Measurements from ENCODE around the gene TOPORS. TPM values are rescaled to one million over a fixed set of nuclear protein-coding genes. Genes with fewer than 3 reads are reported as not detected.
A peak's percentile ranks its signal among the peaks of the same experiment; 100 is the strongest.

TOPORS gene
- total RNA-seq, 2 experiments from 2014 or later, result 11.9 to 12.0 TPM

DNA sequence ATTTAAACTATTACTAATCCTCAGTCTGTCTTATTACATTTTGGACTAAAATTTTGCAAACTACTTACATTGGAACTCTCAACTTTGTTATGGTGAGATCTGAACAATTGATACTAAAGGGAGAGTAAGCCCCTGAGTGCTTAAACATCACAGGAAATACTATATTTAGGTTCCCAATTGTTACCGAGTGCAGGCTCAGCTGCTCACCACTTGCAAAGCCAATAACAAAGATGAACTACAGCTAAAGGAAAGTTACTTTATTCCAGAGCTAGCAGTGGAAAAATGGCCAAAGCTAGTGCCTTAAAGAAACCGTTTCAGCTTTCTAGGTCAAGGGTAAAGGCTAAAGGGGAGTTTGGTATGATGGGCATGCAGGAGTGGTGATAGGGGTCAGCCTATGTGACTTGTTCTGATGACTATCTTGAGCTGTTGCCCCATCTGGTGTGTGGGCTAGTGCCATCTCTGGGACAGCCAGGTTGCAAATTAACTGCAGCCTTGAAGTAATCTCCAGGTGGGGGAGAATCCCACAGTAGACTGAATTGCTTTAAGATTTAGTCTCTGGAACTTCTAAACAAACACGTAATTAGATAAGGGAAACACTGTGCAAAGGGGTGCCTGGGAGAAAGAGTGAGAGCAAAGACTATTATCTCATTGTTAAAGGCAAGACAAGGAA, 28.4 kb upstream of the TOPORS start:
- ATAC-seq (peak; percentile 23), DNase-seq (no peak)
- Mint-ChIP-seq H3K27me3 (ENCODE audit: low read depth) (peaks cover 14% of the 10 kb centered on the region), H3K36me3 (ENCODE audit: low read depth) (no peaks in the 10 kb centered on the region), H3K4me1 (ENCODE audit: low read depth) (peaks cover 2% of the 10 kb centered on the region), H3K27ac (no peak overlapping the region), H3K9me3 (ENCODE audit: insufficient read depth) (no peaks in the 10 kb centered on the region), H3K4me3 (no peak overlapping the region)
- ChIA-PET CTCF (interaction anchor here (0.6 to 12.1 kb wide), 35 partner anchors 8 to 444 kb away, joined by 3 to 608 read pairs (median 5); partner anchors contain the start of genes ACO1, DNAJA1, NDUFB6 and RIGI), POLR2A (interaction anchor here (1.2 to 1.6 kb wide), 2 partner anchors 197 to 202 kb away, joined by 3 to 6 read pairs; no protein-coding TSS in a partner anchor)

DNA sequence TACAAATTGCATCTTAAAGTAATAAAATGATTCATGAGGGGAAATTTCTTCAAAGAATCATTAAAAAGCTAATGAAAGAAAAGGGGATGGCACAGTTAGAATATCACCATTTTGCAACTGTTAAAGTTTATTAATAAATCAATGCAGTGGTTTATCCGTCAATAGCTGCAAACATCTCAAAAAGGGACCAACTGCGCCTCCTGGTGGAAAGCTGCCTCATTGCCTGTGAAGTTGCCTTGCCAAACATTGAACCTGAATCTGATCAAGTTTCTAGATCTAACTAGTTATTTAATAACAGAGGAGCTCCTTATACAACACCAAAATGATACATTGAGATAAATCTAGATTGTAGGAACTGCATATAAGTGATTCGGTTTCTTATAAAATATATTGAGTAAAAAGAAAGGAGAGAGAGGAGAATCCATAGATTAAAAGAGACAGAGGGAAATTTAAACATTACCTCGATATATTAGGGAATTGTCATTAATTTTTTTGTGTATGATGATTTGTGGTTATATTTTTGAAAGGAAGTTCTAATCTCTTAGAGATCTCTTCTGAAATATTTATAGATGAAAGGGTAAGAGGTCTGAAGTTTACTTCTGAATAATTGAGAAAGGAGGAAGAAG, 27.4 kb upstream of the TOPORS start:
- ChIA-PET POLR2A (interaction anchor here (1.2 to 1.6 kb wide), 2 partner anchors 196 to 201 kb away, joined by 3 to 6 read pairs; no protein-coding TSS in a partner anchor), CTCF (interaction anchor here (0.6 to 12.1 kb wide), 41 partner anchors 7 to 400 kb away, joined by 3 to 608 read pairs (median 4); partner anchors contain the start of genes ACO1, NDUFB6, RIGI and SMIM27)
- H3K4me3 Mint-ChIP-seq, result no peak overlapping the region
- H3K9me3 Mint-ChIP-seq (ENCODE audit: insufficient read depth), result no peaks in the 10 kb centered on the region
- no peak overlapping the region for H3K27ac Mint-ChIP-seq
- H3K36me3 Mint-ChIP-seq (ENCODE audit: low read depth), result no peaks in the 10 kb centered on the region
- ATAC-seq (peak; percentile 63), DNase-seq (peak; percentile 83)
- H3K27me3 Mint-ChIP-seq (ENCODE audit: low read depth), result peaks cover 7% of the 10 kb centered on the region
- peaks cover 2% of the 10 kb centered on the region for H3K4me1 Mint-ChIP-seq (ENCODE audit: low read depth)

DNA sequence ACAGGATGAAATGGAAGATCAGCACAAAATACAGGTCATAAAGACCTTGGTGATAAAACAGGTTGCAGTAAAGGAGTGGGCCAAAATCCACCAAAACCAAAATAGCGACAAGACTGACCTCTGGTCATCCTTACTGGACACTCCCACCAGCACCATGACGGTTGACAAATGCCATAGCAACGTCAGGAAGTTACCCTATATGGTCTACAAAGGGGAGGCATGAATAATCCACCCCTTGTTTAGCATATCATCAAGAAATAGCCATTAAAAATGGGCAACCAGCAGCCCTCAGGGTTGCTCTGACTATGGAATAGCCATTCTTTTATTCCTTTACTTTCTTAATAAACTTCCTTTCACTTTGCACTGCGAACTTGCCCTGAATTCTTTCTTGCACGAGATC, 26.6 kb upstream of the TOPORS start:
- H3K27ac Mint-ChIP-seq, result no peak overlapping the region
- POLR2A ChIA-PET, result no interaction called here
- CTCF ChIA-PET, result interaction anchor here (0.9 to 12.1 kb wide), 24 partner anchors 12 to 388 kb away, joined by 3 to 608 read pairs (median 6); partner anchors contain the start of genes ACO1, RIGI, SMIM27 and TOPORS
- DNase-seq (no peak), ATAC-seq (no peak)
- no peaks in the 10 kb centered on the region for H3K9me3 Mint-ChIP-seq (ENCODE audit: insufficient read depth)
- no peak overlapping the region for H3K4me3 Mint-ChIP-seq
- peaks cover 4% of the 10 kb centered on the region for H3K27me3 Mint-ChIP-seq (ENCODE audit: low read depth)
- H3K36me3 Mint-ChIP-seq (ENCODE audit: low read depth), result no peaks in the 10 kb centered on the region
- peaks cover 2% of the 10 kb centered on the region for H3K4me1 Mint-ChIP-seq (ENCODE audit: low read depth)

DNA sequence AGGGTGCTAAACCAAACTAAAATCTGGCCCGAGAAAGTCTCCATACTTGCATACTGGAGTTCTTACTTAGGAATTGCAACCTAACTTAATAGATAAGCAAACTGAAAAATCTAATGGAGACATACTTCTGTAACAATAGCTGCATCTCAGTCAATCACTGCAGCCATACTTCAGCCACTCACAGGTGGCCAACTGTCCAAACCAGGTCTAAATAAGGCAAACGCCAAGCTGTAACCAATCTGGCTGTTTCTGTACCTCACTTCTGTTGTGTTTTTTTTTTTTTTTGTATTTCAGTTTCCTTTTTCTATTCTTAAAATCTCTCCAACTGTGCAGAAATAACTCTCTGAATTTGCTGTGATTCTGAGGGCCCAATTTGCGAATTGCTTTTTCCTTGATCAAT, 24.9 kb upstream of the TOPORS start:
- ChIA-PET CTCF (interaction anchor here (1.9 to 12.1 kb wide), 2 partner anchors 27 to 200 kb away, joined by 6 to 608 read pairs; no protein-coding TSS in a partner anchor), POLR2A (no interaction called here)
- Mint-ChIP-seq H3K27me3 (ENCODE audit: low read depth) (peaks cover 4% of the 10 kb centered on the region), H3K9me3 (ENCODE audit: insufficient read depth) (no peaks in the 10 kb centered on the region), H3K4me1 (ENCODE audit: low read depth) (peaks cover 10% of the 10 kb centered on the region), H3K36me3 (ENCODE audit: low read depth) (peaks cover 3% of the 10 kb centered on the region), H3K4me3 (no peak overlapping the region), H3K27ac (no peak overlapping the region)
- DNase-seq (no peak), ATAC-seq (no peak)

DNA sequence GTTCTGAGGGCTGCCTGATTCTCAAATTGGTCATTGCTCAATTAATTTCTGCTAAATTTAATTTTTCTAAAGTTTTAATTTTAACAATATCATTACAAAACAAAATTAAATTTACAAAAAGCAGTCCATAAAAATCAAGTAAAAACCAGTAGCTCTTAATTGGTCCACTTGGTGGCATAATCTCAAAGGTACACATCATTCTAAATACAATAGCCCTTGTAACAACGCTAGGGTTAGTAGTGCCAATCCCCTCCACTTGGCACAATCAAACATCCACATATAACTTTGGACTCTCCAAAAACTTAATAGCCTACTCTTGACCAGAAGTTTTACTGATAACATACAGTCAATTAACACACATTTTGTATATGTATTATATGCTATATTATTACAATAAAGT, 22.5 kb upstream of the TOPORS start:
- DNase-seq (no peak), ATAC-seq (no peak)
- ChIA-PET POLR2A (interaction anchor here (1.7 kb wide), 1 partner anchor 49 kb away, joined by 7 read pairs; the partner anchor contains the start of gene RIGI), CTCF (interaction anchor here (0.8 to 12.1 kb wide), 6 partner anchors 12 to 394 kb away, joined by 3 to 608 read pairs (median 39); partner anchors contain the start of genes ACO1, RIGI, SMIM27 and TOPORS)
- no peak overlapping the region for H3K4me3 Mint-ChIP-seq
- peaks cover 2% of the 10 kb centered on the region for H3K27me3 Mint-ChIP-seq (ENCODE audit: low read depth)
- peaks cover 25% of the 10 kb centered on the region for H3K4me1 Mint-ChIP-seq (ENCODE audit: low read depth)
- no peak overlapping the region for H3K27ac Mint-ChIP-seq
- H3K36me3 Mint-ChIP-seq (ENCODE audit: low read depth), result peaks cover 7% of the 10 kb centered on the region
- H3K9me3 Mint-ChIP-seq (ENCODE audit: insufficient read depth), result no peaks in the 10 kb centered on the region

DNA sequence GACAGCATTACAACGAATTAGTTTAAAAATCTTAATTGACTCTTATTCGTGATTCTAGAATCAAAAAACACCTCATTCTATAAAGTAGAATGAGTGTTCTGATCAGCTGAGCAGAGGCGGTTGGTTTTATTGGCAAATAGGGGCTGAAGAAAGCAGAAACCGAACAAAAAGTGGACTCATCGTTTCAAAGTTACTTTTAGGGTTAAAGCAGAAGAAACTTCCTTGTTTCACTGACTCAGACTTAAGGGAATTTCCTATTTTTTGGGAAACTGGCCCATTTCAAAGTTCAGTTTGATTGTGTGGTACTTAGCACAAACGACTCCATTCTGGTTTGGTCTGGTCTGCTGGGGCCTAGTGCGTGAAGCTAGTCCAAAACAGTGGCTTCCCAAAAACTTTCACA, 21.4 kb upstream of the TOPORS start:
- ChIA-PET POLR2A (interaction anchor here (1.0 to 1.7 kb wide), 3 partner anchors 31 to 189 kb away, joined by 3 to 7 read pairs (median 3); partner anchors contain the start of gene RIGI), CTCF (interaction anchor here (0.8 to 12.1 kb wide), 9 partner anchors 7 to 395 kb away, joined by 3 to 608 read pairs (median 16); partner anchors contain the start of genes ACO1, RIGI, SMIM27 and TOPORS)
- DNase-seq, result no peak
- Mint-ChIP-seq H3K27ac (peak overlapping the region; percentile 99), H3K4me1 (ENCODE audit: low read depth) (peaks cover 26% of the 10 kb centered on the region), H3K9me3 (ENCODE audit: insufficient read depth) (no peaks in the 10 kb centered on the region), H3K36me3 (ENCODE audit: low read depth) (peaks cover 8% of the 10 kb centered on the region), H3K27me3 (ENCODE audit: low read depth) (peaks cover 2% of the 10 kb centered on the region), H3K4me3 (peak overlapping the region; percentile 100)
- no peak for ATAC-seq

DNA sequence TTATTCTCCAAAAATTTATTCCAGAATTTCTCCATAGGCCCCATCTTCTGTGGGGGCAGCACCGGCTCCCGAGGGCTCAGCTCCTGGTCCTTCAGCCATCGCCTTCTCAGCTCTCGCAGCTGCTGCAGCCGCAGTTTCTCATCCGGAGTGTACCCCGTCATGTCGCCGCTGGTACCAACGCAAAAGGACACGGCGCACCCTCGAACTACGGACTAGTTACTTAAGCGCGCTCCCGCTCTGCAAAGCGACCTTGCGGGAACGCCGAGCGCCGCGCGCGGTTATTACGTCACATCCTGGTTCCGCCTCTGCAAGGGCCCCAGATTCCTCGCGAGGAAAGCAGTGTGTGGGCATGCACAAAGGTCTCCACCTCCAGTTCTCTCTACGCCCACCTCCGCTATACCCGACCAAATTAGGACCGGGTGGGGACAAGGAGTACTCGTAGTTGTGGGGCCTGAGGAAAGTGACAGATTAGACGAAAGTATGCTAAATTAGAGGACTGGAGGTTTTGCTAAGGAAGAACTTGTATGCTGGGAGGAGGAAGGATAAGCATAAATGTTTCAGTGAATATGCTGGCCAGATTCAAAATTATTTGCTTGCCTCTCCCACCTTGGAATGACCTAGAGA, 20.6 kb upstream of the TOPORS start, which contains the start of gene NDUFB6:
NDUFB6 (minus strand) TSS at position 260 of the 624 bp plus-strand sequence; CDS start at position 161, 99 bp downstream.
- Mint-ChIP-seq H3K4me1 (ENCODE audit: low read depth) (peaks cover 26% of the 10 kb centered on the region), H3K36me3 (ENCODE audit: low read depth) (peaks cover 12% of the 10 kb centered on the region), H3K27ac (peak within 1 kb of the TSS; percentile 99), H3K4me3 (peak within 1 kb of the TSS; percentile 100), H3K9me3 (ENCODE audit: insufficient read depth) (no peaks in the 10 kb centered on the region), H3K27me3 (ENCODE audit: low read depth) (peaks cover 2% of the 10 kb centered on the region)
- peak; percentile 92 for ATAC-seq
- peak; percentile 98 for DNase-seq
- ChIA-PET CTCF (interaction anchor here (1.9 to 12.1 kb wide), 8 partner anchors 8 to 196 kb away, joined by 10 to 608 read pairs (median 22); partner anchors contain the start of genes ACO1, RIGI, SMIM27 and TOPORS), POLR2A (interaction anchor here (0.7 to 2.0 kb wide), 7 partner anchors 10 to 194 kb away, joined by 3 to 13 read pairs (median 4); partner anchors contain the start of genes RIGI, SMIM27 and TOPORS)

DNA sequence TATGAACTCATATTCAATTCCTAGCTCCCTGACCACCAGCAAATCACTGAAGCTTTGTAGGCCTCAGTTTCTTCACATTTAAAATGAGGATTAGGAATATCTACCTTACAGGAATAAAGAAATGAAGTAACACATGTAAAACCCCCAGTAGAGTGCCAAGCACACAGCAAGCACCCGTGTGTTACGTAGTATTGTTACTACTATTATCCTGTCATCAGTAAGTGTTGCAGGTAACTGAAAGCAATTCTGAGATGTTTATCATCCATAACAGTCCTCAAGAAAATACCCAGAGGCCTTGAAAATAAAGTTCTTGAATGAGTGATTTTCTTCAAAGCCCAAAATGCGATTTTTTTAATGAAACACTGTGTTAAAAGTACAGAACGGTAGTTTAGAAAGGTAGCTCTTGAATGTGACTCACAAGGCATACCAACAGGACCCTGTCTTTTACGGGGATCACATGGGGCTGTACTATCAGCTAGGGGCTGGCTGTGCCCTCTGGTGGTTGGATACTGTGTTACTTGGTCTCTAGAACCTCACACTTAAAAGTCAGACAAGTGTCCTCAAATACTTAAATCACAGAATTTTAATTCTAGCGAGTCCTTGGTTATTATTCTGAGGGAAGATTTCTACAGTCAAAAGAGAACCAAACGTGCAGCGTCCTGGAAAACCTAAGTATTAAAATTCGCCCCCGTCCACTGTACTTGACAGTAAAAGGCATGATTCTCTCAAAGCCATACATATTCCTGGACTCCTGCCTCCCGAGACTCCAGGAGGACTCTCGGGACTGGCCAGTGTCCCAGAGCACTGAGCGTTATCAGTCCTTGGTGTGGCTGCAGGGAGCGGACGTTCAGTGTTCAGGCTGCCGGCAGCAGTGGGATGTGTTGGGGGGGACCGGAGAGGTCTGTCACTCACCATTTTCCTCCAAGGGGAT, 19.8 kb upstream of the TOPORS start:
- POLR2A ChIA-PET, result interaction anchor here (0.6 to 2.0 kb wide), 7 partner anchors 9 to 193 kb away, joined by 3 to 13 read pairs (median 4); partner anchors contain the start of genes RIGI, SMIM27 and TOPORS
- ATAC-seq, result peak; percentile 88

DNA sequence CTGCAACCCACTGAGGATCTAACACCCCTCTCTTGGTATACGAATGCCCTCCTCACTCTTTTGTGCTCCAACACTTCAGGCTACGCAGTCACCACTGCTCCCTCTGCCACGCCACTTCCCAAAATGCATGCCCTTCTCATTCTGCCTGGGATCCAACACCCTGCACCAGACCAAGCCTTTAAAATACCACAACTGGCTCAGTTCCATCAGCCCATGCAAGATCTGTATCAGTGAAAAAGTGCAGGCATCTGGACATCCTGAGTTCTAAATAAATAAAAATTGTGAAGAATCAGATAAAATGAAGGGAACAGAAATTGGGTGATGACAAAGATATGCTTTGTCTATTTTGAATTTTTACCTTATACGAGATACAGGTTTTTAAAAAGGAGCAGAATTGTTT, 17.9 kb upstream of the TOPORS start:
- H3K27me3 Mint-ChIP-seq (ENCODE audit: low read depth), result no peaks in the 10 kb centered on the region
- peak overlapping the region; percentile 55 for H3K27ac Mint-ChIP-seq
- CTCF ChIA-PET, result no interaction called here
- H3K9me3 Mint-ChIP-seq (ENCODE audit: insufficient read depth), result no peaks in the 10 kb centered on the region
- H3K36me3 Mint-ChIP-seq (ENCODE audit: low read depth), result peaks cover 28% of the 10 kb centered on the region
- ATAC-seq (no peak), DNase-seq (no peak)
- peaks cover 36% of the 10 kb centered on the region for H3K4me1 Mint-ChIP-seq (ENCODE audit: low read depth)
- no peak overlapping the region for H3K4me3 Mint-ChIP-seq
- POLR2A ChIA-PET, result no interaction called here

More for the DNA sequence above, 19.8 kb upstream of the TOPORS start:
- peak; percentile 87 for DNase-seq
- H3K36me3 Mint-ChIP-seq (ENCODE audit: low read depth), result peaks cover 17% of the 10 kb centered on the region
- H3K9me3 Mint-ChIP-seq (ENCODE audit: insufficient read depth), result no peaks in the 10 kb centered on the region
- H3K27me3 Mint-ChIP-seq (ENCODE audit: low read depth), result peaks cover 2% of the 10 kb centered on the region
- CTCF ChIA-PET, result interaction anchor here (0.6 to 12.1 kb wide), 24 partner anchors 9 to 902 kb away, joined by 3 to 608 read pairs (median 4); partner anchors contain the start of genes ACO1, NOL6, RIGI and SMIM27
- H3K4me1 Mint-ChIP-seq (ENCODE audit: low read depth), result peaks cover 26% of the 10 kb centered on the region
- peak overlapping the region; percentile 100 for H3K4me3 Mint-ChIP-seq
- H3K27ac Mint-ChIP-seq, result peak overlapping the region; percentile 99

DNA sequence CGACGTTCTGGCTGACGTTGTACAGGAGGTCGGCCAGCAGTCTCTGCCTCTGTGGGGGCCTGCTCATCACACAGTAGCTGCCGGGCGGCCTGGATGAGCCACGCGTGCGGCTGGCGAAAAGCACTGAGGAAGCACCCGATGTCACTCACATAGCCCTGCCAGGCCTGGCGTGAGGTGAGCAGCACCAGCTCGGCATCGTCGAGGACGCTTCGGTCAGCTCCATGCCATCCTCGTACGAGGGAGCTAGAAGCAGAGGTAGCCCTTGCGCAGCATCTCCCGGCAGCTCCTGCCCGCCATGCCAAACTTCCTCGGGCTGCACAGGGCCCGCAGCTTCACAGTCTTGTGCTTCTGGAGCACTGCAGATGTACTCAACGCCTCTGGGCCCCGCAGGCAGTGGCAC, 14.4 kb upstream of the TOPORS start:
- no peak for ATAC-seq
- H3K4me1 Mint-ChIP-seq (ENCODE audit: low read depth), result peaks cover 25% of the 10 kb centered on the region
- no peak overlapping the region for H3K4me3 Mint-ChIP-seq
- H3K27me3 Mint-ChIP-seq (ENCODE audit: low read depth), result no peaks in the 10 kb centered on the region
- H3K9me3 Mint-ChIP-seq (ENCODE audit: insufficient read depth), result no peaks in the 10 kb centered on the region
- no peak for DNase-seq
- ChIA-PET CTCF (interaction anchor here (1.8 to 3.2 kb wide), 3 partner anchors 13 to 188 kb away, joined by 5 to 19 read pairs (median 17); no protein-coding TSS in a partner anchor), POLR2A (interaction anchor here (1.5 to 1.6 kb wide), 3 partner anchors 15 to 458 kb away, joined by 3 to 7 read pairs (median 4); partner anchors contain the start of genes RIGI, SMIM27 and TOPORS)
- no peak overlapping the region for H3K27ac Mint-ChIP-seq
- H3K36me3 Mint-ChIP-seq (ENCODE audit: low read depth), result peaks cover 39% of the 10 kb centered on the region
